ENCODE data around the gene PCGF1.

Gene PCGF1

GRCh38 chr2:74536166-74536950, 28.9 kb upstream of the PCGF1 start:
- DNase-seq (ENCODE audit: low spot score): no peak

- no peak for DNase-seq (ENCODE audit: low spot score)
Measured at GRCh38 chr2:74535440-74535965, 28.0 kb upstream of the PCGF1 start.

DNA sequence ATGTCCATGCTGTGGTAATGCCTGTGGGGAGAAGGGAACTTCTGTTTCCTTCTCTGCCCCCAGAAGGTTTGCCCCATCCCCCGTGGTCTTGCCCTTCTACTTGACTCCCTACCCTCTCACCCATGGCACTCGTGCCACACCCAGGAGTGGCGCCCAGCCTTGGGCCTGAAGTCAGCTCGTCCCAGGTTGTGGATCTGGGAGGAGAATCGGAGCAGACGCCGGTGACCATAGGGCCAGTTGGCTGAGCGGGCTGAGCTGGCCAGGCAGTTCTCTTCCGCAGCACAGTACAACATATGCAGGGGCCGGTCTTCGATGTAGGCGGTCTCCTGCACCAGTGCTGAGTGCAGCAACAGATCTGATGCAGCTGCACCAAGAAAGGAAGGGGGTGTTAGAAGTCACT, 26.9 kb upstream of the PCGF1 start:
- DNase-seq (ENCODE audit: low spot score): no peak

DNA sequence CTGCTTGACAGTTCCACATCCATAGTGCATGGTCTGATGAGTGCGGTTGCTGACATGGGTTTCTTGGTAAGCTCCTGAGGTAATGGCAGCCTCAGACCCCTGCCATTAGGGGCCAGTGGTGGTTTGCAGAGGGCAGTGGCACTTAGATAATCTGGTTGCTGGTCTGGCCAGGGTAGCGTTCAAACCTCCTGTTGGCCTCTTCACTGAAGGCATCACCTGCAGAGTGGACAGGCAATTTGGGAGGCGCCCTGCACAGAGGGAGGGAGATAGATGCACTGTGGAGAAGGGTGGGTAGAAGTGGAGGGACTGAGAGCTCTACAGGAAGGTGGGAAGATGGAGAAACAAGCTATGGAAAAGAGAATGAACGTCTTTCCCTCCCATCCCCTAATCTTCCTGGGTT, 26.0 kb upstream of the PCGF1 start:
- no peak for DNase-seq (ENCODE audit: low spot score)

DNA sequence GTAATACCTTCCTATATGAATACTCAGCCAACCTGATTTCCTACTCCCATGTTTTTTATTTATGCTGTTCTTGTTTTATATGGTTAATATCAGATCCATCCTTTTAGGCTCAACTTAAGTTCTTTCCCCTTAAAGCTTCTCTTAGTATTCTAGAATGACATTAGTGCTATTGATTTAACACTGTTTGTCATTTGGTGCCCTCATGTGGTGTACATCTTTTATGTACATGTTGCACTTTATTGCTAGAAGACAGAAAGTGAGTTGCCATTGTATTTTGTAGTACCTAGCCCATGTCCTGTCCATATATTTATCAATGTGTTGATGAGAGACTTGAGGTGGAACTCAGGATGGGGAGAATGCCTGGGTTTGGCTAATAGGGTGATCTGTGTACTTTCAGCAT, 24.7 kb upstream of the PCGF1 start:
- DNase-seq (ENCODE audit: low spot score): no peak

GRCh38 chr2:74531666-74532065, 24.2 kb upstream of the PCGF1 start:
- DNase-seq (ENCODE audit: low spot score): no peak

DNA sequence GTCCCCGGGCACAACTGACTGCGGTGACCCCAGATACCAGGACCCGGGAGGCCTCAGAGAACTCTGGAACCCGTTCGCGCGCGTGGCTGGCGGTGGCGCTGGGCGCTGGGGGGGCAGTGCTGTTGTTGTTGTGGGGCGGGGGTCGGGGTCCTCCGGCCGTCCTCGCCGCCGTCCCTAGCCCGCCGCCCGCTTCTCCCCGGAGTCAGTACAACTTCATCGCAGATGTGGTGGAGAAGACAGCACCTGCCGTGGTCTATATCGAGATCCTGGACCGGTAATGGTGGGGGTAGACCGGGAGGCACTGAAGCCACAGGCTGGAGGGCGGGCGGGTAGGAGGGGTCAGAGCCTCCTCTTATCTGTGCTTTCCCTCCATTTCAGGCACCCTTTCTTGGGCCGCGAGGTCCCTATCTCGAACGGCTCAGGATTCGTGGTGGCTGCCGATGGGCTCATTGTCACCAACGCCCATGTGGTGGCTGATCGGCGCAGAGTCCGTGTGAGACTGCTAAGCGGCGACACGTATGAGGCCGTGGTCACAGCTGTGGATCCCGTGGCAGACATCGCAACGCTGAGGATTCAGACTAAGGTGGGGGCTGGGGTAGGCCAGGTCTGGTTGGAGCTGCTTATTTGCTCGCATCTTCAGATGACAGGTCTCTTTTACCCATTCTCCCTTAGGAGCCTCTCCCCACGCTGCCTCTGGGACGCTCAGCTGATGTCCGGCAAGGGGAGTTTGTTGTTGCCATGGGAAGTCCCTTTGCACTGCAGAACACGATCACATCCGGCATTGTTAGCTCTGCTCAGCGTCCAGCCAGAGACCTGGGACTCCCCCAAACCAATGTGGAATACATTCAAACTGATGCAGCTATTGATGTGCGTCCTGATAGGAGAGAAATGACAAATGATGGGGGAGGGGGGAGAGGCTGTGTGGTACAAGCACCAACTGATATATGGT, 23.0 kb upstream of the PCGF1 start:
- peak; percentile 53 for DNase-seq (ENCODE audit: low spot score)

DNA sequence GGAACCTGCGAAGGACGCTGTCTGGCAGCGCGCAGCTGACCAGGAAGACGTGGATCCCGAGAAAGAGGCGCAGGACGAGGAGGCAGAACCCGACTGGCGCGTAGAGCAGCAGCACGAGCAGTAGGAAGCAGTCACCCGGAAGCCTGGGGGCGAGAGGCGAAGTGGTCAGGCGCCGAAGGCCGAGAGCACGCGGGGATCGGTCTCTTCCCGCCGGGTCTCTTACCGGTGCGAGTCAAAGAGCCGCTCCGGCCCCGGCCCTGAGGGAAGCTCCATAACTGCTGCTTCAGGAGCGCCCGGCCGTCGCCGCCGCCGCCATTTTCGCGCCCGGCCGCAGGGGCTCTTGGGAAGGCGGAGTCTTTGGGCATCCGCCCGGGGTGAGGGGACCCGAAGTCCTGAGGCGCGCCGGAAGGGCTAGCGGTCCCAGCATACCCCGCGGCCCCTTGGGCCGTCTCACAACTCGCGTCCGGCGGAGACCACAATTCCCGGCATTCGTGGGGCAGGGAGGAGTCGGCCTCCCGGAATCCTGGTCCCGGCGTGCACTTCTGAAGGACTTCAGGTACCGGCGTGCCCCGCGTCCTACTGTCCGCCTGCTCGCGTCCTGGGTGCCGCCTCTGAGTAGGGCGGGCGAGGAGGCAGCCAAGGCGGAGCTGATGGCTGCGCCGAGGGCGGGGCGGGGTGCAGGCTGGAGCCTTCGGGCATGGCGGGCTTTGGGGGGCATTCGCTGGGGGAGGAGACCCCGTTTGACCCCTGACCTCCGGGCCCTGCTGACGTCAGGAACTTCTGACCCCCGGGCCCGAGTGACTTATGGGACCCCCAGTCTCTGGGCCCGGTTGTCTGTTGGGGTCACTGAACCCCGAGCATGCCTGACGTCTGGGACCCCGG, 22.1 kb upstream of the PCGF1 start, which contains the start of the genes AUP1 and HTRA2:
Gene AUP1 (minus strand): TSS at position 350 of the 882 bp plus-strand sequence. CDS start 77 bp downstream, at position 273.
Gene HTRA2 (plus strand): TSS at position 577 of the 882 bp plus-strand sequence. CDS start 74 bp downstream, at position 651.
- DNase-seq (ENCODE audit: low spot score): peak; percentile 97

- DNase-seq (ENCODE audit: low spot score): no peak
Measured at GRCh38 chr2:74528600-74529356, 21.3 kb upstream of the PCGF1 start.

DNA sequence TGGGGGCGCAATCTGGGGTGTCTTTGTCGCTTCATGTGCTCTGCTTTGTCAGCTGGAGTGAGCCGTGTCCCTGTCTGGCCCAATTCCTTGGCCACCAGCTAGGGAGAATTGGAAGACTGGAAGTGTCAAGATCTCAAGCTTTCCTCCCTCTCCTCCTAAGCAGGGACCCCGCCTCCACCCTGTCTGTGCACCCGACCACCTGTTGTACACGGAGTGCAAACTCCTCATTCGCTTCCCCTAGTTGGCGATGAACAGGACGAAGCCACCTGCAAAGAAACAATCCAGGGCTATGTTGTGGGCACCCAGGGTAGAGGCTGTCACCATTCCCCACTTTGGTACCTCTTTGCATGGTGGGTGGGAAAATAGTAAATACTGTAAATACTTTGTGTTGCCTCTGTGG, 20.2 kb upstream of the PCGF1 start:
- no peak for DNase-seq (ENCODE audit: low spot score)

DNA sequence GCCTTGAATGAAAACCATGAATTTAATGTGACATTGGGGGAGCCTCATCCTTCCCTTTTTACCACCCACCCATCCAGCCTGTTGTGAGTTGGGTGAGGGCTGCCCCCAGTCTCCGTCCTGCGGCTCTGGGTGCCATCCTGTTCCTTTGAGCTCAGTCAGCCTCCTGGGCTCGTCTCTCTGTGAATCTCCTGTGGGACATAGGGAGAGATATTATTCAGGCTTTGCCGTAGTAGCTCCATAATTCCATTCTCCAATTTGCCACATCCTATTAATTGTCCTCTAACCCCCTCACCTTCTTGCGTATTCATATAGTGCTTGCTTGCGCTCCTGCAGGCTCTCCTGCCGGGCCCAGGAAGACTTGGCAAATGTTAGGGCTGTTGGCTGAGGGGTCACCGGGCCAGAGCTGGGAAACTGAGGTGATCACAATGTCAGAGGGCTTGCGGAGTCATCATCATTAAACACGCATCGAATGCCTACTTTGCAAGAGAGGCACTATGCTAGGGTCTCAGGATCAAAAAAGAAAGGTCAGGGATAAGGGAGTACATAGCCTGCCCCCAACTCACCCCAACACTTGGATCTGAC, 19.2 kb upstream of the PCGF1 start:
- no peak for DNase-seq (ENCODE audit: low spot score)

- DNase-seq (ENCODE audit: low spot score): no peak
Measured at GRCh38 chr2:74525717-74526648, 18.5 kb upstream of the PCGF1 start, which contains the start of gene DQX1. Gene DQX1 (minus strand): TSS chr2:74526231. CDS start chr2:74525729, 502 bp downstream.

DNA sequence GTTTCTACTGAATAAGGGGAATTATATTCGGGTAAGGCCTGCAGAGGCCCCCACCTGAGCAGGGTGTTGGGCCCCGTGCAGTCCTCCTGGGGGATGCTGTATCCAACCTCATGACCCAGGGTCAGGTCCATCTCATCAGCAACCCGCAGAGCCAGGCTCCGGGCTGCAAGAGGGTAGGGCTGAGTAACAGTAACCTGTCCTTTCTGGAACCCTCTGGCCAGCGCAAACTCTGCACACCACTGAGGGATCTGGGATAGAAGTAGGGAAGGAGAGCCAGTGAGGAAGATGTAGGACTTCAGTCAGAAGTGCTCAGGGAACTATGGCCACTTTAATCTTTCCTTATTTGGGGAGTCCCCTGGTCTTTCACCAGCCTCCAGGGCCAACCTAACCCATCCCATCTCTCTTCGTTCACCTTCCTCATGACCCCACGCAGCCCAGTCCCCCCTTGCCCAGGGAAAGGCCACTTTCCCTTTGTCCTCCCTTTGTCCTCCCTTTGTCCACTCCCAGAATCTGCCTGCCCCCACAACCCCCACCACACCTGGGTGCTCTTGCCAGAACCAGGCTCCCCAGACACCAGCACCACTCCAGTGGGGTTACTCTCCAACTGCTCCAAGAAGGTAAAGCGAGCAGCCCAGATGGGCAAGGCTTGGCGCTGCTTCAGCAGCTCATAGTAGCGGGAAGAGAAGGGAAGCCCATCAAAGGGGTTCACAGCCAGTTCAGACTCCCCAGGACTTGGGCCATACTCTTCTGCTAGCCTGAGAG, 17.6 kb upstream of the PCGF1 start:
- DNase-seq (ENCODE audit: low spot score): no peak

DNA sequence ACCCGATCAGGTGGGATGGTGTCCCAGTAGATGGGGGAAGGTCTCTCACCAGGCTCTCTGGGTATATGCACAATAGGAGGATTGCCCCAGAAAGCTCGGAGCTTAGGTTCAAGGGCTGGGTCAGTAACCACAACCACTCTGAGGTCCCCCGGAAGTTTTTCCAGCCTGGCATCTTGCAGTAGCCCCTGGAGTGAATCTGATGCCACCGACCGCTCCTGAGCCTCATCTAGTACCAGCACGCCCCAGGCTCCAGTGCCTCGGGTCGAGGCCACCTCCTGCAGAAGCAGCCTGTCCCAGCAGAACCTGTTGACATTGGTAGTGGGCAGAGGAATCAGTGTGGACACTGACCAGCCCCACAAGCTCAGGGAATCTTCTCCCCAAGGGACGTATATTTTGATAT, 16.5 kb upstream of the PCGF1 start:
- DNase-seq (ENCODE audit: low spot score): no peak

DNA sequence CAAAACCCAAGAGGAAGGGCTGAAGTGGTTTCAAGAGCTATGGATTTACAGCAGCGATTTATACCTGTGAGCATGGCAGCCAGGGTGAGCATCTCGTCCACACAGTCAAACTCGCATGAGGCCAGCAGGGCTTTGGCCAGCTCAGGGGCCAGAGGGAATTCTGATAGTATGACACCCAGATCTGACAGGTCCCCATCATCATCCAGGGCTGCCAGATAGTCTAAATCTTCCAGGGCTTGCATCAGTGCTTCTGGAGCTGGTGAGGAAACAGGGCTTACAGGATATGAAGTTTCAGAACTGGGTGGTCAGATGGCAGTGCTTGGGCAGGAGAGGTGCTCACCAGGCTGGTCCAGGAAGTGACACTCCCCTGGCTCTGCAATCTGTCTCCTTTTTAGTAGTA, 15.0 kb upstream of the PCGF1 start:
- no peak for DNase-seq (ENCODE audit: low spot score)

DNA sequence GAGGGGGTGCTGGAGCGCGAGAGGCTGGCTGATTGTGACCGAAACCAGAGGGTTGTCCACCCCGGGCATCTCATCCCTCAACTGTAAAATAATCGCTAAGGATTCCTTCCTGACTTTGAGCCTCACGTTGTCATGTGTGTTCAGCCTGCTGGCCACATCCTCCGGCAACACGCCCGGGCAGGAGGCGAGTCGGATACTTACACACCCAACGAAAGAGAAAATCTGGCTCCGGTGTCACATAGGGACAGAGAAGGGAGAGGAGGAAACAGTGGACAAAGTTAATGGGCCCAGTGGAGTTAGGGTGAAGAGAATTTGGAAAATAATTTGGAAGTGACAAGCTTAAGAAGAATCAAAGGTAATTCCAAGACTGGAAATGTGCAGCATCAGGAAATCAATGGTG, 9.2 kb upstream of the PCGF1 start:
- no peak for DNase-seq (ENCODE audit: low spot score)

DNA sequence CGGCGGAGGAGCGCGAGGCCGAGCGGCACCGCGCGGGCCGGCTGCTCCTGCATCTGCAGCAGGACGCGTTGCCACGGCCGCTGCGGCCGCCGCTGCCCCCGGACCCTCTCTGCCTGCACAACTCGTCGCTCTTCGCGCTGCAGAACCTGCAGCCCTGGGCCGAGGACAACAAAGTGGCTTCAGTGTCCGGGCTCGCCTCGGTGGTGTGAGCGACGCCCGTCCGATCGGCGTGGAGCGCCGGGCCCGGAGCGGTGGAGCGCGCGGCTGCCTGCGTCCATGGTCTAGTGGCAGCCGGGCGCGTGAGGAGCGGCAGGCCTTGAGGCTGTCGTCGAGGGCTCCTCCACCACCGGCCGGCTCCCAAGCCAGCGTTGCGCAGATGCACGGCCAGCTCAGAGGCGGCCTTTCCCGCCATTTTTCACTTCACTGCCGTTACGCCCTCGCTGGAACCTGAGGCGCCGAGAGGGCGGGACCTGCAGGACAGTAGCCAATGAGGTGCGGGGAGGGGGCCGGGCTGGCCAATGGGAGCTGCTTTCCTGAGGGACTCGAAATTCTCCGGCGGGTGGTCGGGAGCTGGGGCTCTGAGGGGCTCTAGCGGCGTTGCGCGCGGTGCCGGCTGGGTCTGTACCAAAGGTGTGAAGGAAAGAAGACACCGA, 8.6 kb upstream of the PCGF1 start:
- DNase-seq (ENCODE audit: low spot score): no peak

Measured in HuH-7.5 (cell line).